ENCODE measurements around the gene SHH.

Gene SHH

GRCh38 chr7:155770241-155770640, 42.0 kb downstream of the SHH start:
- Histone ChIP-seq H3K27me3 (ENCODE audit: low read length) (no peaks in the 10 kb centered on the region), H2AFZ (ENCODE audit: low read depth, low read length, severe bottlenecking) (no peak overlapping the region), H4K20me1 (ENCODE audit: low read depth, low read length) (no peaks in the 10 kb centered on the region), H3K4me2 (ENCODE audit: low read depth, low read length, poor library complexity, severe bottlenecking) (no peak overlapping the region), H3K79me2 (ENCODE audit: insufficient read depth, low read length) (peaks cover 14% of the 10 kb centered on the region), H3K36me3 (ENCODE audit: low read length) (peaks cover 29% of the 10 kb centered on the region; the same call in 1 of the 2 replicates), H3K9me3 (ENCODE audit: insufficient read depth, low read length) (no peaks in the 10 kb centered on the region), H3K9ac (ENCODE audit: low read length) (no peak overlapping the region), H3K9me2 (replicated peaks; ENCODE audit: insufficient read depth, low read length) (no peaks in the 10 kb centered on the region), H3K27ac (ENCODE audit: low read depth, low read length) (no peak overlapping the region), H3F3A (ENCODE audit: insufficient read depth) (0 out of 2 replicates have a peak, but pooled peaks cover 6% of the 10 kb centered on the region), H3K4me3 (ENCODE audit: insufficient read depth, low read length, poor library complexity, severe bottlenecking) (no peak overlapping the region)
- TF ChIP-seq EZH2phosphoT487 (conservative IDR thresholded peaks at IDR 0.05; ENCODE audit: low read length) (no peak), CTCF (IDR thresholded peaks at IDR 0.05; ENCODE audit: insufficient read depth, low read length, poor library complexity, severe bottlenecking) (no peak)

- Histone ChIP-seq H3K9me2 (replicated peaks; ENCODE audit: insufficient read depth, low read length) (no peaks in the 10 kb centered on the region), H3K27me3 (ENCODE audit: low read length) (no peaks in the 10 kb centered on the region), H3K9ac (ENCODE audit: low read length) (no peak overlapping the region), H3K36me3 (ENCODE audit: low read length) (peaks cover 33% of the 10 kb centered on the region; the same call in 1 of the 2 replicates), H3K27ac (ENCODE audit: low read depth, low read length) (no peak overlapping the region), H3K79me2 (ENCODE audit: insufficient read depth, low read length) (peaks cover 14% of the 10 kb centered on the region), H3K4me3 (ENCODE audit: insufficient read depth, low read length, poor library complexity, severe bottlenecking) (no peak overlapping the region), H2AFZ (ENCODE audit: low read depth, low read length, severe bottlenecking) (no peak overlapping the region), H3K4me2 (ENCODE audit: low read depth, low read length, poor library complexity, severe bottlenecking) (no peak overlapping the region), H3F3A (ENCODE audit: insufficient read depth) (0 out of 2 replicates have a peak, but pooled peaks cover 6% of the 10 kb centered on the region), H3K9me3 (ENCODE audit: insufficient read depth, low read length) (no peaks in the 10 kb centered on the region), H4K20me1 (ENCODE audit: low read depth, low read length) (no peaks in the 10 kb centered on the region)
- TF ChIP-seq EZH2phosphoT487 (conservative IDR thresholded peaks at IDR 0.05; ENCODE audit: low read length) (no peak), CTCF (IDR thresholded peaks at IDR 0.05; ENCODE audit: insufficient read depth, low read length, poor library complexity, severe bottlenecking) (no peak)
Measured at GRCh38 chr7:155769701-155770100, 42.6 kb downstream of the SHH start.

- no peak overlapping the region for H3K9ac ChIP-seq (ENCODE audit: low read length)
Measured at GRCh38 chr7:155766966-155767916, 45.0 kb downstream of the SHH start.

More at GRCh38 chr7:155766966-155767916, 45.0 kb downstream of the SHH start:
- Histone ChIP-seq H2AFZ (ENCODE audit: low read depth, low read length, severe bottlenecking) (no peak overlapping the region), H3K9me3 (ENCODE audit: insufficient read depth, low read length) (no peaks in the 10 kb centered on the region), H3K36me3 (ENCODE audit: low read length) (peaks cover 33% of the 10 kb centered on the region; the same call in 1 of the 2 replicates), H3K4me3 (ENCODE audit: insufficient read depth, low read length, poor library complexity, severe bottlenecking) (no peak overlapping the region), H3K27ac (ENCODE audit: low read depth, low read length) (no peak overlapping the region), H3F3A (ENCODE audit: insufficient read depth) (0 out of 2 replicates have a peak, but pooled peaks cover 6% of the 10 kb centered on the region), H4K20me1 (ENCODE audit: low read depth, low read length) (no peaks in the 10 kb centered on the region), H3K79me2 (ENCODE audit: insufficient read depth, low read length) (peaks cover 27% of the 10 kb centered on the region), H3K9me2 (replicated peaks; ENCODE audit: insufficient read depth, low read length) (no peaks in the 10 kb centered on the region), H3K27me3 (ENCODE audit: low read length) (no peaks in the 10 kb centered on the region), H3K4me2 (ENCODE audit: low read depth, low read length, poor library complexity, severe bottlenecking) (no peak overlapping the region)
- TF ChIP-seq EZH2phosphoT487 (conservative IDR thresholded peaks at IDR 0.05; ENCODE audit: low read length): no peak
- TF ChIP-seq CTCF (IDR thresholded peaks at IDR 0.05; ENCODE audit: insufficient read depth, low read length, poor library complexity, severe bottlenecking): no peak
